22Rv1 (cell line): ENCODE results near the gene HOXA9.

Experiments used
- CTCF ChIP-seq: fragments of 450-650 bp; IDR thresholded peaks from 2 replicates; pipeline ENCODE4 v1.5.1; 2017; ENCODE audit warnings: mild to moderate bottlenecking
- ZFX ChIP-seq: fragments of 450-650 bp; IDR thresholded peaks from 2 replicates; pipeline ENCODE4 v1.6.1; 2017; ENCODE audit warnings: antibody characterized with exemption, borderline replicate concordance

- TF ChIP-seq CTCF (no peak), ZFX (no peak)
These were observed 32.1 kb upstream of the HOXA9 start for GRCh38 chr7:27197137-27198042.
